Measurements from ENCODE around the gene VEGFA.

- TF ChIP-seq EZH2 (IDR thresholded peaks at IDR 0.05) = no peak
- TF ChIP-seq POLR2AphosphoS5 (IDR thresholded peaks at IDR 0.05; ENCODE audit: borderline replicate concordance, low read depth, low read length) = peak; percentile 80
- peak; percentile 76 for TF ChIP-seq FOXP2 (optimal IDR thresholded peaks at IDR 0.05; ENCODE audit: control extremely low read depth, extremely low read length, insufficient read depth)
Observed at GRCh38 chr6:43724914-43725642, 44.9 kb upstream of the VEGFA start.

All from SK-N-MC (cell line).